Transverse colon (tissue), 4 donors: ENCODE measurements around the gene PACS2. TPM values are rescaled to one million over a fixed set of nuclear protein-coding genes. Genes with fewer than 3 reads are reported as not detected.

Experiments used
- DNase-seq: peaks from one replicate; pipeline ENCODE4 v3.0.0-alpha.2; 2019
- H3K27ac ChIP-seq, 4 donors: fragments of 200-600 bp; sonication (generic); 2 replicates each; pipeline ENCODE4 v1.5.1; 2016 to 2018; ENCODE audit warnings: inconsistent platforms in 4 of 4
- H3K27me3 ChIP-seq: fragments of 200-600 bp; sonication (generic); 2 replicates; pipeline ENCODE4 v1.5.1; 2017; ENCODE audit warnings: inconsistent platforms
- H3K36me3 ChIP-seq, 4 donors: fragments of 200-600 bp; sonication (generic); 2 replicates each; pipeline ENCODE4 v1.5.1; 2017 to 2019; ENCODE audit warnings: inconsistent platforms in 4 of 4
- H3K4me1 ChIP-seq, 4 donors: fragments of 200-600 bp; sonication (generic); 2 replicates each; pipeline ENCODE4 v1.5.1; 2017 to 2020; ENCODE audit warnings: inconsistent platforms in 4 of 4
- H3K4me3 ChIP-seq, 4 donors: fragments of 200-600 bp; sonication (generic); 1 replicate in 1 of 4; 2 replicates in 3 of 4; pipeline versions ENCODE4 v1.5.1 to v1.6.1; 2017 to 2019; ENCODE audit warnings: inconsistent platforms in 4 of 4
- H3K9me3 ChIP-seq, 2 donors: fragments of 200-600 bp; sonication (generic); 2 replicates each; pipeline ENCODE4 v1.5.1; 2017 to 2019; ENCODE audit warnings: inconsistent platforms in 2 of 2
- EP300 ChIP-seq: sonication (generic); formaldehyde crosslinking; IDR thresholded peaks from one replicate; pipeline ENCODE4 v1.6.1; 2017; ENCODE audit warnings: antibody characterized with exemption, low read depth
- POLR2A ChIP-seq: fragments of 450-650 bp; IDR thresholded peaks from one replicate; pipeline ENCODE4 v1.6.1; 2016; ENCODE audit warnings: antibody characterized with exemption, mild to moderate bottlenecking, moderate library complexity
- POLR2AphosphoS5 ChIP-seq, 3 donors: sonication (generic); formaldehyde crosslinking; IDR thresholded peaks; one replicate each; pipeline ENCODE4 v1.6.1; 2016; ENCODE audit warnings: antibody characterized with exemption in 3 of 3
- WGBS, 2 donors: methylation state at CpG; one replicate each; pipeline ENCODE4 v1.1.5; 2018; ENCODE audit warnings: low coverage in 1 of 2; 5-methylcytosine and 5-hydroxymethylcytosine counted together
- in situ Hi-C, 4 donors: fragments of 200-750 bp; cut with MboI; loops; one replicate each; pipeline versions ENCODE4 v1.15.0 to v1.15.1; 2017; ENCODE audit warnings: low sequenced_read_pairs in 3 of 4, low pct_ligation_motif_present in 1 of 4, low pct_unique_long_range_greater_than_20kb in 1 of 4
- intact Hi-C: fragments of 100-400 bp; cut with DNase I; formaldehyde crosslinking; loops from one replicate; pipeline ENCODE4 v1.15.1; 2023; ENCODE audit warnings: low total_unique reads
- total RNA-seq, 4 donors: library from RNA; depleted of rRNA; stranded (reverse); fragments of >200 nt; gene quantifications; one replicate each; pipeline ENCODE4 v1.1.0, GENCODE V29; 2016
- TF ChIP-seq, protein P1 (sequence below), 5 experiments: fragments of 200-600 bp in 3 of 5; fragments of 450-650 bp in 2 of 5; sonication (generic) in 3 of 5; IDR thresholded peaks; 1 replicate in 2 of 5; 2 replicates in 3 of 5; pipeline ENCODE4 v1.5.1; 2016 to 2017; ENCODE audit warnings: antibody characterized with exemption in 5 of 5, inconsistent platforms in 3 of 5, mild to moderate bottlenecking in 2 of 5, moderate library complexity in 1 of 5

PACS2 gene
- total RNA-seq, 4 donors from 2014 or later, result 63.0 to 249 (median 135) TPM

DNA sequence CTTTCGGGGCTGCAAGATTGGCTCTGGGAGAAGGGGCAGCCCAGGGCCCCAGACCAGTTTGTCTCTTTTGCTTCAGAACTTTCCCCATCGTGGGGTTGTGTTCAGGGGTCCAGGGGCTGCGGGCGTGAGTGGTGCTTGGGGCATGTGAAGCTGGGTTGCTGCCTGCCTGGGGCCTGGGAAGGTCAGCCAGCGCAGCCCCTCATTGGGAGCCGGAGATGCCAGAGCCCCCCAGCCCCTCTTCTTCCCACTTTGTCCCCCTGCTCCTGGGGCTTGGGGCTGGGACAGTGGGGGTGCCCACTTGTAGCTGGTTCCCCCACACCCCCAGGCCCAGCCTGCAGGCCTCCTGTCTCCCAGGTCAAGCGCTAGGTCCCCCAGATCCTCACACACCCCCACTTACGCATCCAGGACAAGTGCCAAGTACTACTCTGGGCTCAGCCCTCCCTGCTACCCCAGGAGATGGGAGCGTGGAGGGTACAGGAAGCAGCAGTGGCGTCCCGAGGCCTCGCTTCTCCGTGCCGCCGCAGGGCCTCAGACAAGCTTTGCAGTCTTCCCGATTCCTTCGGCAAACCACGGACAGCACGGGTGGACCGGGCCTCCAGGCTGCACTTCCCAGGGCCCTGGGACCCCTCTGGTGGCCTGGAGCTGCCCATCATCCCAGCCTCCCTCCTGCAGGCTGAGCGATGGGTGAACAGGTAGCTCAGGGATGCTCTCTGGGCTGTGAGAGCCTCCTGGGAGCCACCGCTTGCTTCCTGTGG is 41.5 kb downstream of the PACS2 start:
- peaks cover 0 to 5% (median 0%) of the 10 kb centered on the region in 4 donors for H3K36me3 ChIP-seq

DNA sequence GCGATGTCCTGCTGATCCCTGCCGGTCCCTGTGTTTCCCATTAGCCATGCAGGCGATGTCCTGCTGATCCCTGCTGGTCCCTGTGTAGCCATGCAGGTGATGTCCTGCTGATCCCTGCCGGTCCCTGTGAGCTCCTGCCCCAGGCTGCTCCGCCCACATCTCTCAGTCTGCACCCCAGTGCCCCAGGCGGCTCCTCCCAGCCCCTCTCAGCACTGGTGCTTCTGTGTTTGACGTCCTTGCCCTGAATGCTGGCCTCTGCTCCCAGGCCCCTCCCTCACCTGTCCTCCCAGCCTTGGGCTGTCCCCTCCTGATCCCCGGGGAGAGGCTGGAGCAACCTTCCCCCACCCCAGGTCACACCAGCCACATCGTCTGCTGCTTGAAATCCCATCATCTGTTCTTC is 42.4 kb downstream of the PACS2 start:
- in situ Hi-C loops (loop anchor here in 1 of 4 donors (10.0 kb wide), 1 partner anchor 262 kb away; no protein-coding TSS in a partner anchor), intact Hi-C loops (loop anchor here (10.0 kb wide), 1 partner anchor 262 kb away; no protein-coding TSS in a partner anchor)
- Histone ChIP-seq H3K4me3 (no peak overlapping the region), H3K27me3 (no peaks in the 10 kb centered on the region), H3K4me1 (peaks cover 0 to 2% (median 0%) of the 10 kb centered on the region in 4 donors), H3K9me3 (no peaks in the 10 kb centered on the region), H3K36me3 (peaks cover 0 to 7% (median 0%) of the 10 kb centered on the region in 4 donors), H3K27ac (no peak overlapping the region)
- WGBS, 2 donors, result 93% methylated on average over 9 of the region's 9 CpGs; no CpG with 5 or more reads in 1 of the 2 donors
- TF ChIP-seq, protein P1, sequence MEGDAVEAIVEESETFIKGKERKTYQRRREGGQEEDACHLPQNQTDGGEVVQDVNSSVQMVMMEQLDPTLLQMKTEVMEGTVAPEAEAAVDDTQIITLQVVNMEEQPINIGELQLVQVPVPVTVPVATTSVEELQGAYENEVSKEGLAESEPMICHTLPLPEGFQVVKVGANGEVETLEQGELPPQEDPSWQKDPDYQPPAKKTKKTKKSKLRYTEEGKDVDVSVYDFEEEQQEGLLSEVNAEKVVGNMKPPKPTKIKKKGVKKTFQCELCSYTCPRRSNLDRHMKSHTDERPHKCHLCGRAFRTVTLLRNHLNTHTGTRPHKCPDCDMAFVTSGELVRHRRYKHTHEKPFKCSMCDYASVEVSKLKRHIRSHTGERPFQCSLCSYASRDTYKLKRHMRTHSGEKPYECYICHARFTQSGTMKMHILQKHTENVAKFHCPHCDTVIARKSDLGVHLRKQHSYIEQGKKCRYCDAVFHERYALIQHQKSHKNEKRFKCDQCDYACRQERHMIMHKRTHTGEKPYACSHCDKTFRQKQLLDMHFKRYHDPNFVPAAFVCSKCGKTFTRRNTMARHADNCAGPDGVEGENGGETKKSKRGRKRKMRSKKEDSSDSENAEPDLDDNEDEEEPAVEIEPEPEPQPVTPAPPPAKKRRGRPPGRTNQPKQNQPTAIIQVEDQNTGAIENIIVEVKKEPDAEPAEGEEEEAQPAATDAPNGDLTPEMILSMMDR (IDR thresholded peaks at IDR 0.05), result no peak
- no peak for TF ChIP-seq POLR2A
- no peak for TF ChIP-seq EP300
- TF ChIP-seq POLR2AphosphoS5 (IDR thresholded peaks at IDR 0.05), result no peak
- no peak for DNase-seq

More for the DNA sequence above, 41.5 kb downstream of the PACS2 start:
- no peaks in the 10 kb centered on the region for H3K27me3 ChIP-seq
- peaks cover 0 to 4% (median 0%) of the 10 kb centered on the region in 4 donors for H3K4me1 ChIP-seq
- TF ChIP-seq EP300, result no peak
- TF ChIP-seq, protein P1 (IDR thresholded peaks at IDR 0.05), result no peak
- TF ChIP-seq POLR2AphosphoS5 (IDR thresholded peaks at IDR 0.05), result no peak
- H3K27ac ChIP-seq, result no peak overlapping the region
- intact Hi-C loops, result loop anchor here (10.0 kb wide), 1 partner anchor 261 kb away; no protein-coding TSS in a partner anchor
- WGBS, 2 donors, result 98% methylated on average over 18 of the region's 22 CpGs; no CpG with 5 or more reads in 1 of the 2 donors
- in situ Hi-C loops, result loop anchor here in 1 of 4 donors (10.0 kb wide), 1 partner anchor 261 kb away; no protein-coding TSS in a partner anchor
- DNase-seq, result no peak
- no peaks in the 10 kb centered on the region for H3K9me3 ChIP-seq
- no peak overlapping the region for H3K4me3 ChIP-seq

DNA sequence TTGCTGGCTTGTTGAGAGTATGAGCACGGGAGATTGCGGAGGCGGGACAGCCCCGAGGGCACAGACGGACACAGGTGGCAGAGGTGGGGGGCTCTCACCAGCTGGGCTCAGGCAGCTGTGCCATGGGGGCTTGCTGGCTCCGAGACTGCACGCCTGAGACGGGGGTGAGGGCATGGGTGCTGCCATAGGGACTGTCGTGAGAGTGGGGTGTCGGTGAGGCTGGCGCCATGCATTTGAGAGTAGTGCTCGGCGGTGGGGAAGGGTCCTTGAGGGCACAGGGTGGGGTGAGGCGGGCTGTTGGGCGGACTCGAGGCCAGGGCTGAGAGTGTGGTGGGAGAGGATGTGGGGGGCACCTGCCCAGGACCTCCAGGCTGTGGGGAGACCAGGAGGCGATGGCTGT is 43.1 kb downstream of the PACS2 start:
- H3K27ac ChIP-seq, result no peak overlapping the region
- no peak overlapping the region for H3K4me3 ChIP-seq
- no peaks in the 10 kb centered on the region for H3K9me3 ChIP-seq
- intact Hi-C loops (loop anchor here (10.0 kb wide), 1 partner anchor 263 kb away; no protein-coding TSS in a partner anchor), in situ Hi-C loops (loop anchor here in 1 of 4 donors (10.0 kb wide), 1 partner anchor 263 kb away; no protein-coding TSS in a partner anchor)
- no peak for DNase-seq
- H3K36me3 ChIP-seq, result peaks cover 0 to 7% (median 0%) of the 10 kb centered on the region in 4 donors
- 92 to 98% methylated on average over 8 to 17 of the region's 17 CpGs for WGBS, 2 donors
- no peaks in the 10 kb centered on the region for H3K27me3 ChIP-seq
- TF ChIP-seq POLR2A (no peak), EP300 (no peak), POLR2AphosphoS5 (IDR thresholded peaks at IDR 0.05) (no peak)
- TF ChIP-seq, protein P1 (IDR thresholded peaks at IDR 0.05), result no peak
- H3K4me1 ChIP-seq, result no peaks in the 10 kb centered on the region

DNA sequence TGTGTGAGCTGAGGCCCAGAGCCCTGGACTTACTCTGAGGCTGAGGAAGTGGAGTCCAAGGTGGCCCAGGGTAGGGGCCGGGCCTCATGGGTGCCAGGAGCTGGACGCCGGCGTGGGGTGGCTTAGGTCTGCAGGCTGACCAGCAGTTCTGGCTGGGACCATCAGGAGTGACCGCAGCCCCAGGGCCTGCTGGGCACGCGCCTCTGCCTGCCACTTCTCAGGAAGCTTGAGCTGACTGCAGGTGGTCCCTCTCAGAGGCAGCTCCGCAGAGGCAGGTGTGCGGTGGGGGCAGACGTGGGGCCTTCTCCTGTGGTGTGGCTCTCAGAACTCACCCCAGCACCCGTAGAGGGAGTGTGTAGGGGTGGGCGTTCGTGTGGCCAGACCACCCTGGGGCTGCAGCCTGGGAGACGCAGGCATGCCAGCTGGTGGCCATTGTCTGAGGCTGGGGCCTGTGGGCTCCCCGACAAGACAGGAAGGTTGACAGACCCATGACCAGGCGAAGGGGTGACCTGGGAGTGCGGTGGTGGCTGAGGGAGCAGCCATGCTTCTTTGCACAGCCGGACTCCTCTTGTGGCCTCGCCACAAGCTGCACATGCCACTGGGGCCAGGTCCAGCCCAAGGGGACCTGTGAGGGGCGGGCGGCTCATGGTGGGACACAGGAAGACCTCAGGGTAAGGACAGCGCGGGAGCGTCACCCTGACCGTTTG is 43.7 kb downstream of the PACS2 start:
- TF ChIP-seq, protein P1 (IDR thresholded peaks at IDR 0.05), result no peak
- no peak for TF ChIP-seq POLR2AphosphoS5 (IDR thresholded peaks at IDR 0.05)
- TF ChIP-seq EP300, result no peak
- TF ChIP-seq POLR2A, result no peak
- H3K27ac ChIP-seq, result no peak overlapping the region
- no peak overlapping the region for H3K4me3 ChIP-seq
- H3K36me3 ChIP-seq, result peaks cover 0 to 7% (median 0%) of the 10 kb centered on the region in 4 donors
- no peaks in the 10 kb centered on the region for H3K9me3 ChIP-seq
- H3K27me3 ChIP-seq, result no peaks in the 10 kb centered on the region
- no peak for DNase-seq
- in situ Hi-C loops, result loop anchor here in 1 of 4 donors (10.0 kb wide), 1 partner anchor 263 kb away; no protein-coding TSS in a partner anchor
- WGBS, 2 donors, result 91% methylated on average over 17 of the region's 25 CpGs; no CpG with 5 or more reads in 1 of the 2 donors
- H3K4me1 ChIP-seq, result no peaks in the 10 kb centered on the region
- intact Hi-C loops, result loop anchor here (10.0 kb wide), 1 partner anchor 263 kb away; no protein-coding TSS in a partner anchor
